Mesenchymal stem cell (in vitro differentiated cells and primary cell): ENCODE data around the gene KCNJ9. TPM values are rescaled to one million over a fixed set of nuclear protein-coding genes. Genes with fewer than 3 reads are reported as not detected.
A peak's percentile ranks its signal among the peaks of the same experiment; 100 is the strongest.

Source experiments
- DNase-seq: peaks from one replicate; pipeline ENCODE4 v3.0.0-alpha.2; 2013
- H2AFZ ChIP-seq: one replicate; pipeline ENCODE4 v1.6.1; 2013; ENCODE audit warnings: low read depth, mild to moderate bottlenecking, control low read depth, inconsistent platforms, low read length, moderate library complexity
- H2AK5ac ChIP-seq: 2 replicates; pipeline ENCODE4 v1.6.1; 2013; ENCODE audit warnings: low read length, moderate library complexity, mild to moderate bottlenecking, inconsistent platforms; ENCODE audit not compliant: severe bottlenecking
- H2BK120ac ChIP-seq: one replicate; pipeline ENCODE4 v1.6.1; 2013; ENCODE audit warnings: low read depth, mild to moderate bottlenecking, inconsistent platforms, low read length, moderate library complexity
- H2BK12ac ChIP-seq, 2 experiments: one replicate each; pipeline ENCODE4 v1.6.1; 2013; ENCODE audit warnings: inconsistent platforms in 2 of 2, low read length in 2 of 2, mild to moderate bottlenecking in 2 of 2, moderate library complexity in 2 of 2, control low read depth in 1 of 2
- H2BK15ac ChIP-seq: one replicate; pipeline ENCODE4 v1.6.1; 2013; ENCODE audit warnings: mild to moderate bottlenecking, low read depth, inconsistent platforms; ENCODE audit not compliant: poor library complexity, severe bottlenecking
- H2BK5ac ChIP-seq: 2 replicates; pipeline ENCODE4 v1.6.1; 2013; ENCODE audit warnings: low read depth, mild to moderate bottlenecking, low read length, control low read depth, inconsistent platforms; ENCODE audit not compliant: poor library complexity, severe bottlenecking
- H3K14ac ChIP-seq, 2 experiments: one replicate each; pipeline ENCODE4 v1.6.1; 2013; ENCODE audit warnings: inconsistent platforms in 2 of 2, low read length in 2 of 2, control low read depth in 1 of 2, mild to moderate bottlenecking in 1 of 2, moderate library complexity in 1 of 2
- H3K18ac ChIP-seq, 2 experiments: one replicate each; pipeline ENCODE4 v1.6.1; 2013; ENCODE audit warnings: inconsistent platforms in 2 of 2, low read length in 2 of 2, control low read depth in 1 of 2, low read depth in 1 of 2, mild to moderate bottlenecking in 1 of 2
- H3K23ac ChIP-seq, 2 experiments: one replicate each; pipeline ENCODE4 v1.6.1; 2013; ENCODE audit warnings: inconsistent platforms in 2 of 2, low read length in 2 of 2, mild to moderate bottlenecking in 2 of 2, moderate library complexity in 2 of 2, control low read depth in 1 of 2
- H3K27ac ChIP-seq: 2 replicates; pipeline ENCODE4 v1.5.1; 2013; ENCODE audit warnings: mild to moderate bottlenecking, moderate library complexity, low read length, control low read depth, inconsistent platforms; ENCODE audit not compliant: poor library complexity, severe bottlenecking
- H3K27me3 ChIP-seq, 2 experiments: 2 replicates each; pipeline versions ENCODE4 v1.6.1 to v1.7.0; 2013; ENCODE audit warnings: low read length in 2 of 2, mild to moderate bottlenecking in 2 of 2, moderate library complexity in 2 of 2, control low read depth in 1 of 2, inconsistent platforms in 1 of 2; ENCODE audit not compliant: control insufficient read depth in 1 of 2, insufficient read depth in 1 of 2
- H3K36me3 ChIP-seq, 2 experiments: 2 replicates each; pipeline versions ENCODE4 v1.6.1 to v1.7.0; 2013; ENCODE audit warnings: low read length in 2 of 2, control low read depth in 1 of 2, inconsistent platforms in 1 of 2, low read depth in 1 of 2, mild to moderate bottlenecking in 1 of 2; ENCODE audit not compliant: insufficient read depth in 2 of 2, control insufficient read depth in 1 of 2
- H3K4ac ChIP-seq, 2 experiments: one replicate each; pipeline ENCODE4 v1.6.1; 2013; ENCODE audit warnings: inconsistent platforms in 2 of 2, low read length in 2 of 2, mild to moderate bottlenecking in 2 of 2, moderate library complexity in 2 of 2, control low read depth in 1 of 2, low read depth in 1 of 2
- H3K4me1 ChIP-seq: 2 replicates; pipeline ENCODE4 v1.6.1; 2013; ENCODE audit warnings: low read depth, low read length, control low read depth; ENCODE audit not compliant: control insufficient read depth, insufficient read depth
- H3K4me2 ChIP-seq: 2 replicates; pipeline ENCODE4 v1.6.1; 2013; ENCODE audit warnings: low read length, mild to moderate bottlenecking, inconsistent platforms; ENCODE audit not compliant: poor library complexity, severe bottlenecking
- H3K4me3 ChIP-seq, 2 experiments: 2 replicates each; pipeline versions ENCODE4 v1.5.1 to v1.7.0; 2013; ENCODE audit warnings: low read length in 2 of 2, mild to moderate bottlenecking in 2 of 2, control low read depth in 1 of 2, low read depth in 1 of 2; ENCODE audit not compliant: insufficient read depth in 1 of 2
- H3K79me1 ChIP-seq: replicated peaks from 2 replicates; pipeline ENCODE4 v1.6.1; 2013; ENCODE audit warnings: mild to moderate bottlenecking, control low read depth, low read length, inconsistent platforms; ENCODE audit not compliant: poor library complexity, severe bottlenecking
- H3K9ac ChIP-seq: 2 replicates; pipeline ENCODE4 v1.7.0; 2013; ENCODE audit warnings: mild to moderate bottlenecking, low read length, moderate library complexity
- H3K9me3 ChIP-seq: 2 replicates; pipeline ENCODE4 v1.7.0; 2013; ENCODE audit warnings: mild to moderate bottlenecking, low read length; ENCODE audit not compliant: control insufficient read depth
- H4K8ac ChIP-seq: one replicate; pipeline ENCODE4 v1.6.1; 2013; ENCODE audit warnings: inconsistent platforms, mild to moderate bottlenecking, low read length, moderate library complexity
- H4K91ac ChIP-seq: one replicate; pipeline ENCODE4 v1.6.1; 2013; ENCODE audit warnings: mild to moderate bottlenecking, low read length, inconsistent platforms
- WGBS: methylation state at CpG from one replicate; pipeline ENCODE4 v1.1.7; 2013; ENCODE audit warnings: mixed read lengths; 5-methylcytosine and 5-hydroxymethylcytosine counted together
- polyA plus RNA-seq, 2 experiments: library from polyadenylated mRNA; stranded (reverse); fragments of 200-250 nt; gene quantifications; one replicate each; pipeline ENCODE4 v1.2.3, GENCODE V29; 2013

Gene KCNJ9
- polyA plus RNA-seq (2013, experiment 1 of 2) = not detected
- not detected for polyA plus RNA-seq (2013, experiment 2 of 2)

DNA sequence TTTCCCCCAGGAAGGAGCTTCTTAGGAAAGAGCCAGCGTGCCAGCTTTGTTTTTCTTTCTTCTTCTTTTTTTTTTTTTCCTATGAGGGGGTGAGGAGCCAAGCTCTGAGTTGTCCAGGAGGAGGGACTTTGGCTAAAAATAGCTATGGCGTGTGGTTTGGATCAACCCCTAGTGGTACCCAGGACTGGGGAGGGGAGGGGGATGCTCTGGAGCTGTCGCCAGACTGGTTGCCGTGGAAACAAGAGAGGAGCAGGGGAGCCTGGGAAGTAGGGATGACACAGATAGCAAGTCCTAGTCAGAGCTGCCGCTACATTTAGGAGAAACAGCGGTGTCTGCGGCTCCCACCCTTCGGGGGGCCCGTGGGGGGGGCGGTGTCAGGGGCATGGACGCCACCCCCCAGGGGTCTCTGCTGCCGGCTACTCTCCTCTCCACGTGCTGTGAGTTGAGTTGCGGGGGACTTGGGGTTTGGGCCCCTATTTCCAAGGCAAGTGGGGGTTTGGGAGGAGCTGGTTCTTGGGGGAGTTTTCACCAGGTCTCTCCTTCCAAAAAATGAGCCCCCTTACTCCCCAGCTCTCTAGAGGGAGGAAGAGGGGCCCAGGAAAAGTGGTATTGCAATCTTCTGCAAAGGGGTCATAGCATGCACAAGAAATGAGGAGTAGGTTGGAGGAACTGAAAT is at the start of gene KCNJ9:
KCNJ9 (plus strand) TSS at position 278 of the 676 bp plus-strand sequence. CDS start 2,493 bp downstream, outside the sequence.
- peaks cover 7% of the 10 kb centered on the region for H3K4me1 ChIP-seq
- no peaks in the 10 kb centered on the region for H3K79me1 ChIP-seq
- H3K18ac ChIP-seq = no peak within 1 kb of the TSS
- no peak within 1 kb of the TSS for H3K9ac ChIP-seq
- no peak within 1 kb of the TSS for H2AK5ac ChIP-seq
- no peak within 1 kb of the TSS for H2BK12ac ChIP-seq
- no peak within 1 kb of the TSS for H3K4me2 ChIP-seq
- H3K9me3 ChIP-seq = no peaks in the 10 kb centered on the region
- no peak within 1 kb of the TSS for H2BK120ac ChIP-seq
- peaks cover 54 to 59% of the 10 kb centered on the region in 2 experiments for H3K27me3 ChIP-seq
- no peak within 1 kb of the TSS for H4K8ac ChIP-seq
- peak; percentile 20 for DNase-seq
- peaks cover 0 to 9% of the 10 kb centered on the region in 2 experiments for H3K36me3 ChIP-seq
- no peak within 1 kb of the TSS for H3K27ac ChIP-seq
- no peak within 1 kb of the TSS for H2BK15ac ChIP-seq
- H3K4ac ChIP-seq = no peak within 1 kb of the TSS
- H2BK5ac ChIP-seq = no peak within 1 kb of the TSS
- no peak within 1 kb of the TSS for H4K91ac ChIP-seq
- H3K4me3 ChIP-seq = no peak within 1 kb of the TSS
- no peak within 1 kb of the TSS for H3K14ac ChIP-seq
- 31% methylated on average over 11 of the region's 14 CpGs for WGBS
- H2AFZ ChIP-seq = no peak within 1 kb of the TSS
- H3K23ac ChIP-seq = no peak within 1 kb of the TSS

DNA sequence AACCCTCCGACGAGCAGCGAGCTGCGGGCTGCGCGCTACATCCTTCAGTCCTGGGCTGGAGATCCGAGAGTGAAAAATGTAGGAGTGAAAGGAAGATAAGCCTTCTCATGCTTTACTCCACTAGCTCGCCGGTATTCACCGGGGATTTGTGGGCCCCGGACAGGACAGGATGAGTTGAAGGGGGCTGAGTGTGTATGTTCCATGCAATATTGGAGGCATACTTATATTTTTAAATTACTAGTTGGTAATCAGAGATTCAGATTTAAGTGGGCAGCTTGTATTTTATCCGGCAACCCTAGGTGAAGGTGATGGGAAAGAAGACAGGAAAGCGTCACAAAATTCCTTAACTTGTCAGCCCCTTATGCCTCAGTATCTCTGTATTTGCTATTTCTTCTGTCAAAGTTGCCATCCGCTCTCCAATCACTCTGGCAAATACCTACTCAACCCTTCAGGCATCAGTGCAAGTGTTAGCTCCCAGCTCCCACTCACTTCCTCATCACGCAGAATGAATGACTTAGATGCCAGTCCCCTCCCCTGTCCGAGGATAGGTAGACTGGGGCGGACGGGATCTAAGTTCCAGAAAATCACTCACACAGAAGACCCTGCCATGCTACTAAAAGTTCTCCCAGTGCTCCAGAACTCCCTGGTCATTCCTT is 49.0 kb upstream of the KCNJ9 start:
- Histone ChIP-seq H3K9me3 (no peaks in the 10 kb centered on the region), H4K91ac (no peak overlapping the region), H3K4me2 (peak overlapping the region; percentile 86), H3K4me1 (peaks cover 10% of the 10 kb centered on the region), H3K14ac (no peak overlapping the region), H3K27ac (peak overlapping the region; percentile 57), H2AFZ (peak overlapping the region; percentile 91), H3K36me3 (no peaks in the 10 kb centered on the region), H3K79me1 (peaks cover 15% of the 10 kb centered on the region), H3K4me3 (peak overlapping the region; percentile 84 to 97), H3K27me3 (peaks cover 0 to 14% of the 10 kb centered on the region in 2 experiments), H2BK15ac (no peak overlapping the region), H2AK5ac (no peak overlapping the region), H2BK120ac (no peak overlapping the region), H2BK12ac (no peak overlapping the region), H3K23ac (no peak overlapping the region), H3K9ac (peak overlapping the region; percentile 79), H3K4ac (peak overlapping the region in 1 of 2 experiments; percentile 73), H3K18ac (peak overlapping the region in 1 of 2 experiments; percentile 81), H4K8ac (peak overlapping the region; percentile 33), H2BK5ac (peak overlapping the region; percentile 35)
- whole genome bisulfite sequencing = 11% methylated on average over 18 of the region's 18 CpGs
- DNase-seq = no peak

DNA sequence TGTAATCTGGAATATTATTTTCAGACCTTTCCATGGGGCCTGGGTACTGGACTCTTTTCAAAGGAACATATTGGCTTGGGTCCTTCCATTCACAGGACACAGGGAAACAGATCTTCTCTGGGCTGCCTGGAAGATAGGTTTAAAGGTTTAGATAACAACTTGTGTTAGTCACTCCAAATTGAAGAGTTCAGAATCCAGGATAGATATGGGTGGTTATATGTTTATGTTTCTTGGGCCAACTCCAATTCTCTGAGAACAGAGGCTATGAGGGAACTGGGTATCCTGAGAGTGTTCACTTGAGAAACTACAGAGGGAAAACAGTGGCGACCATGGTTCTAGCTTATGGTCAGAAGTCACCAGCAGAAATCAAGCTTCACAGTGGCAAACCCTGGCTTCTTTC is 40.9 kb upstream of the KCNJ9 start:
- H2BK120ac ChIP-seq = no peak overlapping the region
- no peak overlapping the region for H3K14ac ChIP-seq
- H2BK15ac ChIP-seq = no peak overlapping the region
- H3K4me2 ChIP-seq = no peak overlapping the region
- H3K9me3 ChIP-seq = no peaks in the 10 kb centered on the region
- no peaks in the 10 kb centered on the region for H3K79me1 ChIP-seq
- no peak overlapping the region for H2BK5ac ChIP-seq
- 94% methylated on average over 1 of the region's 1 CpG for WGBS
- H3K4ac ChIP-seq = no peak overlapping the region
- H3K27ac ChIP-seq = no peak overlapping the region
- H3K27me3 ChIP-seq = peaks cover 9 to 61% of the 10 kb centered on the region in 2 experiments
- no peak overlapping the region for H2AFZ ChIP-seq
- no peak overlapping the region for H4K91ac ChIP-seq
- no peak overlapping the region for H4K8ac ChIP-seq
- no peak overlapping the region for H3K4me3 ChIP-seq
- H3K9ac ChIP-seq = no peak overlapping the region
- H3K23ac ChIP-seq = no peak overlapping the region
- DNase-seq = no peak
- H3K4me1 ChIP-seq = no peaks in the 10 kb centered on the region
- H2BK12ac ChIP-seq = no peak overlapping the region
- H3K18ac ChIP-seq = no peak overlapping the region
- H3K36me3 ChIP-seq = no peaks in the 10 kb centered on the region
- no peak overlapping the region for H2AK5ac ChIP-seq

DNA sequence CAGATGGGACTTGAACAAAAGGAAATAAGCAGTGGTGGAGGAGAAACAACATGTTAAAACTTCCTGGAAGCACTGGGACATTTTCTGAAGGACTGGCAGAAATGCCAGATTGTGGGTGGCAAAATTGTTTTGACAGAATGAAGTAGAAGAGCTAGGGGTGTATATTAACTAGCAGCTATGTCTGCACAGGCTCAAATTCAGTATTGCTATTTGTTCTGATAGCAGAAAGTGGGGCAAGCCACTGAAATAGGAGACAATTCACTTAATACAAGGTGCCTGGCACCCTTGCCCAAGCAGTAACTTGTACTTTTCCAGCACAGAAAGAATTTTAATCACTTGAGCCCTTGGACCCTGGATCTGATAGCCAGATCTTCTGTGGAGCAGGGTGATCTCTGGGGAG is 37.8 kb upstream of the KCNJ9 start:
- Histone ChIP-seq H3K4ac (no peak overlapping the region), H3K4me3 (no peak overlapping the region), H2AFZ (no peak overlapping the region), H4K91ac (no peak overlapping the region), H2BK12ac (no peak overlapping the region), H3K79me1 (no peaks in the 10 kb centered on the region), H2BK5ac (no peak overlapping the region), H3K27ac (no peak overlapping the region), H3K18ac (no peak overlapping the region), H4K8ac (no peak overlapping the region), H3K9me3 (no peaks in the 10 kb centered on the region), H3K9ac (no peak overlapping the region), H2BK120ac (no peak overlapping the region), H3K27me3 (peaks cover 22 to 74% of the 10 kb centered on the region in 2 experiments), H3K36me3 (no peaks in the 10 kb centered on the region), H3K4me1 (no peaks in the 10 kb centered on the region), H2AK5ac (no peak overlapping the region), H3K14ac (no peak overlapping the region), H3K23ac (no peak overlapping the region), H3K4me2 (no peak overlapping the region), H2BK15ac (no peak overlapping the region)
- no peak for DNase-seq
